HepG2 (cell line): ENCODE results near the gene SYT8. TPM values are rescaled to one million over a fixed set of nuclear protein-coding genes. Genes with fewer than 3 reads are reported as not detected.

ENCODE experiments used
- ARNT ChIP-seq: fragments of 450-650 bp; IDR thresholded peaks from 2 replicates; pipeline ENCODE4 v1.6.1; 2017
- ETV5 ChIP-seq: IDR thresholded peaks from 2 replicates; pipeline ENCODE4 v1.6.1; 2018; ENCODE audit warnings: missing biosample characterization, missing genetic modification reagents, inconsistent platforms, borderline replicate concordance
- FOXA1 ChIP-seq, 2 experiments: fragments of 450-650 bp in 1 of 2; sonication (generic) in 1 of 2; formaldehyde crosslinking in 1 of 2; IDR thresholded peaks; 2 replicates each; pipeline versions ENCODE4 v1.4.0 to v1.6.1; 2016 to 2020; ENCODE audit warnings: missing genetic modification reagents in 1 of 2
- KDM5A ChIP-seq: fragments of 200-600 bp; sonication (generic); IDR thresholded peaks from 2 replicates; pipeline ENCODE4 v1.7.0; 2018; ENCODE audit warnings: antibody characterized with exemption, mild to moderate bottlenecking, low read length, borderline replicate concordance
- SP4 ChIP-seq: sonication (generic); formaldehyde crosslinking; IDR thresholded peaks from 2 replicates; pipeline ENCODE4 v1.8.1; 2023; ENCODE audit warnings: mild to moderate bottlenecking, missing genetic modification reagents
- ZBTB1 ChIP-seq: sonication (generic); formaldehyde crosslinking; IDR thresholded peaks from 2 replicates; pipeline ENCODE4 v1.4.0; 2020; ENCODE audit warnings: missing genetic modification reagents, borderline replicate concordance
- polyA plus RNA-seq, 8 experiments: library from polyadenylated mRNA; depleted of rRNA in 3 of 8; stranded (reverse) in 7 of 8; unstranded in 1 of 8; fragments of >200 nt; fragmentation: Illumina TruSeq in 4 of 8; extraction: Trizol in 4 of 8; gene quantifications; 2 replicates each; pipeline versions ENCODE4 v1.2.1 to v1.2.3, GENCODE V29; 2011 to 2016; ENCODE audit warnings: low read depth in 4 of 8, missing spikeins in 1 of 8, mixed read lengths in 1 of 8; ENCODE audit not compliant: insufficient read depth in 1 of 8
- total RNA-seq, 5 experiments: library from RNA; depleted of rRNA; stranded (reverse); fragments of >200 nt; fragmentation: Illumina TruSeq; extraction: Trizol; gene quantifications; 2 replicates each; pipeline ENCODE4 v1.2.3, GENCODE V29; 2016; ENCODE audit warnings: low read depth in 1 of 5
- TF ChIP-seq, protein P1 (sequence below): sonication (generic); formaldehyde crosslinking; IDR thresholded peaks from one replicate; pipeline ENCODE4 v1.5.1; 2020; ENCODE audit warnings: mild to moderate bottlenecking, missing genetic modification reagents; ENCODE audit errors: not compliant biosample characterization
- TF ChIP-seq, protein P2 (sequence below): sonication (generic); formaldehyde crosslinking; IDR thresholded peaks from 2 replicates; pipeline ENCODE4 v1.4.0; 2020; ENCODE audit warnings: missing genetic modification reagents
- TF ChIP-seq, protein P3 (sequence below): sonication (generic); formaldehyde crosslinking; IDR thresholded peaks from 2 replicates; pipeline ENCODE4 v1.5.1; 2020; ENCODE audit warnings: missing genetic modification reagents, mild to moderate bottlenecking, borderline replicate concordance
- TF ChIP-seq, protein P4 (sequence below): sonication (generic); formaldehyde crosslinking; IDR thresholded peaks from 2 replicates; pipeline ENCODE4 v1.5.1; 2020; ENCODE audit warnings: mild to moderate bottlenecking, missing genetic modification reagents, borderline replicate concordance

SYT8 gene
- total and polyA plus RNA-seq, 2 of the 13 experiments (the other 11 are each of a cell fraction or from before 2014, with no cell fraction given) = 0.60 to 2.3 TPM

DNA sequence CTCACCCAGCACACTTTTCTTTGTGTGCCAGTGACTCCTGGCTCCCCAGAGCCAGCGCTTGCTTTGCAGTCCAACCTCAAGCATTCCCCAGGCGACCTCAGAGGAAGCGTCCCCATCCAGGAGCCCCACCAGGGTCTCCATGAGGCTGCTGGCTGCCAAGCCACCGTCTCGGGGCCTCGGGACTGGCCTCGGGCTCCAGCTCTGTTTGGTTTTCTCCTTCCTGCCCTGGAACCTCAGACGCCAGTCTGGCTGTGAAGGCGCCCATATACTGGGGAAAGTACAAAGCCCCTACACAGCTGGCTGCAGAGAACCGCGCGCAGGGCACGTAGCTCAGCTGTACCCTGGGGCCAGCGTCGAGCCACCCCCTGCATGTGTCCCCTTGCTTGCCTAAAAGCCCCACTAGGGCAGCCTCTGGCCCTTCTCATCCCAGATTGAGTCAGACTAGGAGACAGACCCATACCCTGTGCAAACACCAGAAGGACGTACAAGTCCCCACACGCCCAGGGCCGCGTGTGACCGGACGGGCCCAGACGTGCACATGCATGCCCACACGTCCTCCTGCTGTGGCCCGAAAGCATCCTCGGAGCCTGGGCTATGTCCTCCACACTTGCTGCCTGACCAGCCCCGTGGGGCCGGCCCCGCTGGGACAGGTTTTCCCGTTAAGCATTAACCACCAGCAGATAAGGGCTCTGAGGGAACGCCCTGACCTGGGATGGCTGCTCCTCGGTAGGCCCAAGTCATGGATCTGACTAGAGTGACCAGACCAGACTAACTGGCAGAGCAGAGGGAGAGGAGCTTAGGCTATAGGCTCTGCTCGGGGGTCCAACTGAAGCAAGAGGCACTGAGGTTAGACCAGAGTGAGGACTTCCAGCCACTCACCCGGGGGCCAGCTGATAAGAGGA, 4.2 kb upstream of the SYT8 start (continued):
- TF ChIP-seq, protein P1, sequence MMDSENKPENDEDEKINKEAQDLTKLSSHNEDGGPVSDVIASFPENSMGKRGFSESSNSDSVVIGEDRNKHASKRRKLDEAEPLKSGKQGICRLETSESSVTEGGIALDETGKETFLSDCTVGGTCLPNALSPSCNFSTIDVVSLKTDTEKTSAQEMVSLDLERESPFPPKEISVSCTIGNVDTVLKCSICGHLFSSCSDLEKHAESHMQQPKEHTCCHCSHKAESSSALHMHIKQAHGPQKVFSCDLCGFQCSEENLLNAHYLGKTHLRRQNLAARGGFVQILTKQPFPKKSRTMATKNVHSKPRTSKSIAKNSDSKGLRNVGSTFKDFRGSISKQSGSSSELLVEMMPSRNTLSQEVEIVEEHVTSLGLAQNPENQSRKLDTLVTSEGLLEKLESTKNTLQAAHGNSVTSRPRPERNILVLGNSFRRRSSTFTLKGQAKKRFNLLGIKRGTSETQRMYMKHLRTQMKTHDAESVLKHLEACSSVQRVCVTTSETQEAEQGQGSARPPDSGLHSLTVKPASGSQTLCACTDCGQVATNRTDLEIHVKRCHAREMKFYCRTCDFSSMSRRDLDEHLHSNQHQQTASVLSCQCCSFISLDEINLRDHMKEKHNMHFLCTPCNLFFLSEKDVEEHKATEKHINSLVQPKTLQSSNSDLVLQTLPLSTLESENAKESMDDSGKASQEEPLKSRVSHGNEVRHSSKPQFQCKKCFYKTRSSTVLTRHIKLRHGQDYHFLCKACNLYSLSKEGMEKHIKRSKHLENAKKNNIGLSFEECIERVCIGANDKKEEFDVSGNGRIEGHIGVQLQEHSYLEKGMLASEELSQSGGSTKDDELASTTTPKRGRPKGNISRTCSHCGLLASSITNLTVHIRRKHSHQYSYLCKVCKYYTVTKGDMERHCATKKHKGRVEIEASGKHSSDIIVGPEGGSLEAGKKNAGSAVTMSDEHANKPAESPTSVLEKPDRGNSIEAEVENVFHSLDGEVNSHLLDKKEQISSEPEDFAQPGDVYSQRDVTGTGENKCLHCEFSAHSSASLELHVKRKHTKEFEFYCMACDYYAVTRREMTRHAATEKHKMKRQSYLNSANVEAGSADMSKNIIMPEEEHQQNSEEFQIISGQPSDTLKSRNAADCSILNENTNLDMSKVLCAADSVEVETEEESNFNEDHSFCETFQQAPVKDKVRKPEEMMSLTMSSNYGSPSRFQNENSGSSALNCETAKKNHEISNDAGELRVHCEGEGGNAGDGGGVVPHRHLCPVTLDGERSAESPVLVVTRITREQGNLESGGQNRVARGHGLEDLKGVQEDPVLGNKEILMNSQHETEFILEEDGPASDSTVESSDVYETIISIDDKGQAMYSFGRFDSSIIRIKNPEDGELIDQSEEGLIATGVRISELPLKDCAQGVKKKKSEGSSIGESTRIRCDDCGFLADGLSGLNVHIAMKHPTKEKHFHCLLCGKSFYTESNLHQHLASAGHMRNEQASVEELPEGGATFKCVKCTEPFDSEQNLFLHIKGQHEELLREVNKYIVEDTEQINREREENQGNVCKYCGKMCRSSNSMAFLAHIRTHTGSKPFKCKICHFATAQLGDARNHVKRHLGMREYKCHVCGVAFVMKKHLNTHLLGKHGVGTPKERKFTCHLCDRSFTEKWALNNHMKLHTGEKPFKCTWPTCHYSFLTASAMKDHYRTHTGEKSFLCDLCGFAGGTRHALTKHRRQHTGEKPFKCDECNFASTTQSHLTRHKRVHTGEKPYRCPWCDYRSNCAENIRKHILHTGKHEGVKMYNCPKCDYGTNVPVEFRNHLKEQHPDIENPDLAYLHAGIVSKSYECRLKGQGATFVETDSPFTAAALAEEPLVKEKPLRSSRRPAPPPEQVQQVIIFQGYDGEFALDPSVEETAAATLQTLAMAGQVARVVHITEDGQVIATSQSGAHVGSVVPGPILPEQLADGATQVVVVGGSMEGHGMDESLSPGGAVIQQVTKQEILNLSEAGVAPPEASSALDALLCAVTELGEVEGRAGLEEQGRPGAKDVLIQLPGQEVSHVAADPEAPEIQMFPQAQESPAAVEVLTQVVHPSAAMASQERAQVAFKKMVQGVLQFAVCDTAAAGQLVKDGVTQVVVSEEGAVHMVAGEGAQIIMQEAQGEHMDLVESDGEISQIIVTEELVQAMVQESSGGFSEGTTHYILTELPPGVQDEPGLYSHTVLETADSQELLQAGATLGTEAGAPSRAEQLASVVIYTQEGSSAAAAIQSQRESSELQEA (CRISPR knock-in tag) = peak; percentile 51
- TF ChIP-seq, protein P2, sequence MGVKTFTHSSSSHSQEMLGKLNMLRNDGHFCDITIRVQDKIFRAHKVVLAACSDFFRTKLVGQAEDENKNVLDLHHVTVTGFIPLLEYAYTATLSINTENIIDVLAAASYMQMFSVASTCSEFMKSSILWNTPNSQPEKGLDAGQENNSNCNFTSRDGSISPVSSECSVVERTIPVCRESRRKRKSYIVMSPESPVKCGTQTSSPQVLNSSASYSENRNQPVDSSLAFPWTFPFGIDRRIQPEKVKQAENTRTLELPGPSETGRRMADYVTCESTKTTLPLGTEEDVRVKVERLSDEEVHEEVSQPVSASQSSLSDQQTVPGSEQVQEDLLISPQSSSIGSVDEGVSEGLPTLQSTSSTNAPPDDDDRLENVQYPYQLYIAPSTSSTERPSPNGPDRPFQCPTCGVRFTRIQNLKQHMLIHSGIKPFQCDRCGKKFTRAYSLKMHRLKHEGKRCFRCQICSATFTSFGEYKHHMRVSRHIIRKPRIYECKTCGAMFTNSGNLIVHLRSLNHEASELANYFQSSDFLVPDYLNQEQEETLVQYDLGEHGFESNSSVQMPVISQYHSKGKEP = no peak
- TF ChIP-seq ARNT = no peak
- no peak for TF ChIP-seq FOXA1 (IDR thresholded peaks at IDR 0.05)
- 0 out of 2 replicates have a peak, but pooled peaks have one; percentile 17 for TF ChIP-seq FOXA1 (CRISPR knock-in tag; IDR thresholded peaks at IDR 0.05)
- TF ChIP-seq ETV5 (CRISPR knock-in tag) = peak; percentile 77
- TF ChIP-seq, protein P3, sequence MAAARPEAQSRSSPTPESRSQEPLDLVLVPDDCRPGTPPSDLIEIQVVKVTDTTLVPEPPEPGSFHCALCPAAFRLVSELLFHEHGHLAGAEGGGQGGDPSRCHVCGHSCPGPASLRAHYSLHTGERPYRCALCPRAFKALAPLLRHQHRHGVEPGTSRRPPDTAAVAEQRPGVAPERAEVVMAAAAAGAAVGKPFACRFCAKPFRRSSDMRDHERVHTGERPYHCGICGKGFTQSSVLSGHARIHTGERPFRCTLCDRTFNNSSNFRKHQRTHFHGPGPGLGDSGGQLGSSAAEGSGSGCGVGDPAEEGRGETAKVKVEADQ (CRISPR knock-in tag) = no peak; the same call in 1 of the 2 replicates
- TF ChIP-seq, protein P4, sequence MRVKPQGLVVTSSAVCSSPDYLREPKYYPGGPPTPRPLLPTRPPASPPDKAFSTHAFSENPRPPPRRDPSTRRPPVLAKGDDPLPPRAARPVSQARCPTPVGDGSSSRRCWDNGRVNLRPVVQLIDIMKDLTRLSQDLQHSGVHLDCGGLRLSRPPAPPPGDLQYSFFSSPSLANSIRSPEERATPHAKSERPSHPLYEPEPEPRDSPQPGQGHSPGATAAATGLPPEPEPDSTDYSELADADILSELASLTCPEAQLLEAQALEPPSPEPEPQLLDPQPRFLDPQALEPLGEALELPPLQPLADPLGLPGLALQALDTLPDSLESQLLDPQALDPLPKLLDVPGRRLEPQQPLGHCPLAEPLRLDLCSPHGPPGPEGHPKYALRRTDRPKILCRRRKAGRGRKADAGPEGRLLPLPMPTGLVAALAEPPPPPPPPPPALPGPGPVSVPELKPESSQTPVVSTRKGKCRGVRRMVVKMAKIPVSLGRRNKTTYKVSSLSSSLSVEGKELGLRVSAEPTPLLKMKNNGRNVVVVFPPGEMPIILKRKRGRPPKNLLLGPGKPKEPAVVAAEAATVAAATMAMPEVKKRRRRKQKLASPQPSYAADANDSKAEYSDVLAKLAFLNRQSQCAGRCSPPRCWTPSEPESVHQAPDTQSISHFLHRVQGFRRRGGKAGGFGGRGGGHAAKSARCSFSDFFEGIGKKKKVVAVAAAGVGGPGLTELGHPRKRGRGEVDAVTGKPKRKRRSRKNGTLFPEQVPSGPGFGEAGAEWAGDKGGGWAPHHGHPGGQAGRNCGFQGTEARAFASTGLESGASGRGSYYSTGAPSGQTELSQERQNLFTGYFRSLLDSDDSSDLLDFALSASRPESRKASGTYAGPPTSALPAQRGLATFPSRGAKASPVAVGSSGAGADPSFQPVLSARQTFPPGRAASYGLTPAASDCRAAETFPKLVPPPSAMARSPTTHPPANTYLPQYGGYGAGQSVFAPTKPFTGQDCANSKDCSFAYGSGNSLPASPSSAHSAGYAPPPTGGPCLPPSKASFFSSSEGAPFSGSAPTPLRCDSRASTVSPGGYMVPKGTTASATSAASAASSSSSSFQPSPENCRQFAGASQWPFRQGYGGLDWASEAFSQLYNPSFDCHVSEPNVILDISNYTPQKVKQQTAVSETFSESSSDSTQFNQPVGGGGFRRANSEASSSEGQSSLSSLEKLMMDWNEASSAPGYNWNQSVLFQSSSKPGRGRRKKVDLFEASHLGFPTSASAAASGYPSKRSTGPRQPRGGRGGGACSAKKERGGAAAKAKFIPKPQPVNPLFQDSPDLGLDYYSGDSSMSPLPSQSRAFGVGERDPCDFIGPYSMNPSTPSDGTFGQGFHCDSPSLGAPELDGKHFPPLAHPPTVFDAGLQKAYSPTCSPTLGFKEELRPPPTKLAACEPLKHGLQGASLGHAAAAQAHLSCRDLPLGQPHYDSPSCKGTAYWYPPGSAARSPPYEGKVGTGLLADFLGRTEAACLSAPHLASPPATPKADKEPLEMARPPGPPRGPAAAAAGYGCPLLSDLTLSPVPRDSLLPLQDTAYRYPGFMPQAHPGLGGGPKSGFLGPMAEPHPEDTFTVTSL (CRISPR knock-in tag) = no peak
- TF ChIP-seq KDM5A = no peak
- TF ChIP-seq ZBTB1 = no peak
- TF ChIP-seq SP4 = 0 out of 2 replicates have a peak, but pooled peaks have one; percentile 63
